Breast epithelium (tissue), 3 donors: ENCODE measurements around the gene PKD2L1.

Experiments
- POLR2A ChIP-seq: fragments of 450-650 bp; IDR thresholded peaks from one replicate; pipeline ENCODE4 v1.6.1; 2016; ENCODE audit warnings: antibody characterized with exemption, mild to moderate bottlenecking, moderate library complexity
- POLR2AphosphoS5 ChIP-seq, 3 donors: sonication (generic); formaldehyde crosslinking; IDR thresholded peaks; one replicate each; pipeline ENCODE4 v1.6.1; 2017; ENCODE audit warnings: antibody characterized with exemption in 3 of 3
- TF ChIP-seq, protein P1 (sequence below), 3 donors: fragments of 450-650 bp; IDR thresholded peaks; one replicate each; pipeline ENCODE4 v1.5.1; 2016 to 2017; ENCODE audit warnings: antibody characterized with exemption in 3 of 3, mild to moderate bottlenecking in 3 of 3, moderate library complexity in 3 of 3

DNA sequence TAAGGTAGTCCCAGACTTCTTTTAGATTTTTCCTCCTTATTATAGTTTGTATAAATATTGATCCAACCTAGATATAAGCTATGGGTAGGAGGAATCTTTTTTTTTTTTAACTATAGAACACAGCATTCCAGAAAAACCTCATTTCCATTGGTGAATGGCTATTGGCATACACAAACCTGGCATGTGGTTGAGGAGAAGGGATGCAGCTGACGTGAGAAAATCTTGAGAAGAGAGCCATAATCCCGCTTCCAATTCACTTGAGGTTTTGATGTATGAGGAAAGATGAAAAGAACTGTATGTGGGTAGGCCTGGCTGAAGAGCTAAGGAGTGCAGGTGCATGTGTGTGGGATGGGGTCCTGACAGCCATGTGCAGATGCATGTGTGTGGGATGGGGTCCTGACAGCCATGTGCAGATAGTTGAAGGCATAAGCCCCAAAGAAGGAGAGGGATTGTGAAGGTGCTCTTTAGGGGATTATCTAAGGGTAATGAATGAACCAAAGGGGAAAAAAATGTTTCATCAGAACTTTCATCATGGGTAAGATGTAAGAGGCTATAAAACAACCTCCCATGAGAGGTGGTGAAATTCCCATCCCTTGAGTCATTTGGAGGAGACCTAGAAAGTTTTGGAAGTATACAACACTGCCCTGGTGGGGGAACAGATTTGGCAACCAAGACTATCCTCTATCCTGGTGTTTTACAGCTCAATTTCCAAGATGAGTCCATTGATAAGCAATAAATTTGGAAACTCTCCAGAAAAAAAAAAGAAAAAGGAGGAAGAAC is 3.8 kb upstream of the PKD2L1 start:
- TF ChIP-seq, protein P1, sequence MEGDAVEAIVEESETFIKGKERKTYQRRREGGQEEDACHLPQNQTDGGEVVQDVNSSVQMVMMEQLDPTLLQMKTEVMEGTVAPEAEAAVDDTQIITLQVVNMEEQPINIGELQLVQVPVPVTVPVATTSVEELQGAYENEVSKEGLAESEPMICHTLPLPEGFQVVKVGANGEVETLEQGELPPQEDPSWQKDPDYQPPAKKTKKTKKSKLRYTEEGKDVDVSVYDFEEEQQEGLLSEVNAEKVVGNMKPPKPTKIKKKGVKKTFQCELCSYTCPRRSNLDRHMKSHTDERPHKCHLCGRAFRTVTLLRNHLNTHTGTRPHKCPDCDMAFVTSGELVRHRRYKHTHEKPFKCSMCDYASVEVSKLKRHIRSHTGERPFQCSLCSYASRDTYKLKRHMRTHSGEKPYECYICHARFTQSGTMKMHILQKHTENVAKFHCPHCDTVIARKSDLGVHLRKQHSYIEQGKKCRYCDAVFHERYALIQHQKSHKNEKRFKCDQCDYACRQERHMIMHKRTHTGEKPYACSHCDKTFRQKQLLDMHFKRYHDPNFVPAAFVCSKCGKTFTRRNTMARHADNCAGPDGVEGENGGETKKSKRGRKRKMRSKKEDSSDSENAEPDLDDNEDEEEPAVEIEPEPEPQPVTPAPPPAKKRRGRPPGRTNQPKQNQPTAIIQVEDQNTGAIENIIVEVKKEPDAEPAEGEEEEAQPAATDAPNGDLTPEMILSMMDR (IDR thresholded peaks at IDR 0.05) = no peak
- TF ChIP-seq POLR2AphosphoS5 (IDR thresholded peaks at IDR 0.05) (no peak), POLR2A (no peak)
